ENCODE results near the gene ERP27.

ERP27 gene

DNA sequence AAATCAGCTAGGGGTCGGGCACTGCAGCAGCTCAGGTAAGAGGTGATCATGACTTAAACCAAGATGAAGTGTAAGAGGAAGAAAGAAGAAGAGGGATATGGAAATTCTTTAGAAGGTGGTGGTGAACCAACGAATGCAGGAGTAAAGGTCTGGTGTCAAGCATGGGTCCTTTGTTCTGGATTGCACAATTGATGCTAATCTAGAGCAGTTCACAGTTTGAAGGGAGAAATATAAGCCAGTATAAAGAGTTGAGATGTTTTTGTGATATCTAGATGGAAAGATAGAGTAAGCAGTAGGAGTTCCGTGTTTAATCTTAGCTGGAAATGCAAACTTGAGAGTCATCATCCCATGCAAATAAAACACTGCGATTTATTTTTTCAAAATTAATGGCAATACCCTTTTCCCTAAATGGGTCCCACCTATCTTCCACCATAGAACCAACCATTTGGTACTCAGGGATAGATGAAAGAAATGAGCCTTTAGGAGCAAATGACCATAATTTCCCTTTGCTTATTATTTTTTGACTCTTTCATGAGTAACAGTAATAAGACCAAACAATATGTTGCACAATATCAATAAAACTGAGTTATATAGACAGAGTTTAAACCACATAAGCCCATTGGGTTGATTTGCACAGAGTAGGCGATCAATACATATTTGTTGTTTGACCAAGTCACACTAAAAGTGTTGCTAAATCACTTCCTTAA is 37.7 kb downstream of the ERP27 start:
- no peak for DNase-seq

DNA sequence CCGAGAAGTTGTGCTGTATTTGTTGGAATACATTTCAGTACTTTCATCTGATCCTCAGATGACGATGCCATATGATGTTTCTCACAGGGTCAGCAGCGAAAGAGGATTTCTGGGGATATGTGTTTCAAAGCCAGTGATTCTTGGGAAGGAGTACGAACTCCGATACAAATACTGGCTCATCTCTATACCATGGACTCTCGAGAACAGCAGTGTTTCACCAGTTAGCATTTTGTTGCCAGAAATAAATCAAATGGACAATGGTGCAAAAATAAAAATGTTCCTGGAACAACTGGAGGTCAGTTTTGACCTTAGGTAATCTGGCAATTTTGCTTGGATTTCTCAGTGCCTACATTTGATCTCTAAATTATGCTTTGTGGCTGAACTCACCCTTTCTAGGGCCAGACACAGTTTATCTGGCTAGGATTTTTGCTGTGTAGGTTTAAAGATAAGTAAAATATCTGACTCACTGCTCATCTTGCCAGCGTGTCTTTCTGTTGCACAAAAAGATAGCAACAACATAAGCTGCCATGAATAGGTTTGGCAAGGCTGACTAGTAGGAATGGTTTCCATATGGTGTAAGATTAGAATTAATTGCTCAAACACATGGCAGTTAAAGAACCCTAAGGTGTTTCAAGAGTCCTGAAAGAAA is 41.7 kb downstream of the ERP27 start:
- no peak for DNase-seq

DNA sequence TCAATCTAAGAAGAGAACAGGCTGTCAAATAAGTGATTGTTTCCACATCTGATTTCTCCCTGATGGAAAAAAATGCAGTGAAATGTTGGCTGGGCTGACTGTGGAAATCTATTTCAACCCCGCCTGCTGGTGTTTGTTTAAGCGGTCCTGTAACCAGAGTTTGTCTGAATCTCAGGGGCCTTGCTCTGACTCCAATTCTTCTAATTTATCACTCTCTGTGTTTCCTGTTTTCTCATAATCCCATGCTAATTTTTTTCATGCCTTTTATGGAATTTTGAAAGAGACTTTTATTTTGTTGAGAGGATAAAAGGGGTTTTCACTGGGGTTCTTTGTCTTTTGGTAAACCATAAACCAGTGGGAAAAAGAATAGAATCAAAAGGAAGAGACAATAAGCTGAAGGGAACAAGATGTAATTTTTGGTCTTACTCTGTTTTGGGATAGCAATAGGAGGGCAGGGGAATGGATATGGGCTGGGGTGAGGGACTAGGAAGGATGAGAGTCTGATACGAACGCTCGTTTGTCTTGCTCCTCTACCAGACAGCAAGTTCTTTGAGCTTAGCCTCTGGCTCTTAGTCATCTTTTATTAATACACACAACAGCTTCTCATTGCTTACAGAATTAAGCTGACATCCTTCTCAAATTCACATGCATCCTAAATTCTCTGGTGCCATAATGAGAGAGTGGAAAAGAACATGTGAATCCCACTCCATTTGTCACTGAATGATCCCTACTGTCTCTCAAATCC is 44.7 kb downstream of the ERP27 start:
- no peak for DNase-seq

DNA sequence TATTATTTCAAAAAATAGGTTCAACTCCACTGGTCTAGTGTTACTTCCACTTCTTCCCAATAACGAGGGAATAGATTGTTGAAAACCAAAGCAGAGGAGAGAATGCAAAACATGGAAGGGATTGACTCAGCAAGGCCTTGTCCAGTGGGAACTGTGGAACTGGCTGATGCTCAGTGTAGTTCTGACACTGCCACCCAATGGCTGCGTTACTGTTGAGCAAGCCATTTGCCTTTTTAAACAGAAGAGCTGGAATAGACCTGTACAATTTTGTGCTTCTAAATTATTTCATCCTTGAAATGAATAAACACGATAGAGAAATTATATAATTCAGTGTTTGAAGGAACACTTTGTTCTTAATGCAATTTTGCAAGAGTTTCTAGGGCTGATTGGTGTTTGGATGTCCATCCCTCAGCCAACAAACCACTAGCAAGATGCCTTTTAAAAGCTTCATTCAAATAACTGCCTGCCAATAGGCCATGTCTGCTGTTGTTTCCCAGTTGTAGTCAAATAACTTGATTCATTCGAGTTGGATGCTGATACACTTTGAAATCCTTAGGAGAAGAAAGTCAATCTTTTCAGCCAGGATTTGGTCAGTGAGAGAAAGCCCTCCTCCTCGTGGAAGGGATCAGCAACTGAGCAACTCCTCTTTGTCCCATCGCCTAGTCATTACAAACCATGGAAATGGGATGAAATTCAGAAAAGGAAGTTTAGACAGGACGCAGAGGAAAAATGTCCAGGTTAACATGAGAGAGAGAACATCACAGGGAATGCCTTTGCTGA is 45.4 kb downstream of the ERP27 start:
- DNase-seq, result no peak

DNA sequence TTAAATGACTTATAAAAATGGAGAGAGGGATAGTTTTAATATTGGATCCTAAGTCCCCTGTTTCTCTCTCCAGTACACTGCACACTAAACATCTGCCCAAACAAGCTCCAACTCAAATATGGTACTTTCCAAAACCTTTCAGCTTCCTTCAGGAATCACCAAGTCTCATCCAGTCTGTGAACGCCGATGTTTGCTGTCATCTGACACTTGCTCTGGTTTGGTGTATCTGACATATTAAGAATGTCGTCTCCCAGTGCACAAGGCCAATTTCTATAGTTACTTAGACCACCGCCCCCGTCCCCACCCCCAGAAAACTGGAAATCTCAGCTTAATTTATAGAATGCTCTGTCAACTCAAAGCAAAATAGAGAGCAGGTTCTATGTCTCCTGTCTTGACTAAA is 47.6 kb downstream of the ERP27 start:
- DNase-seq, result no peak

DNA sequence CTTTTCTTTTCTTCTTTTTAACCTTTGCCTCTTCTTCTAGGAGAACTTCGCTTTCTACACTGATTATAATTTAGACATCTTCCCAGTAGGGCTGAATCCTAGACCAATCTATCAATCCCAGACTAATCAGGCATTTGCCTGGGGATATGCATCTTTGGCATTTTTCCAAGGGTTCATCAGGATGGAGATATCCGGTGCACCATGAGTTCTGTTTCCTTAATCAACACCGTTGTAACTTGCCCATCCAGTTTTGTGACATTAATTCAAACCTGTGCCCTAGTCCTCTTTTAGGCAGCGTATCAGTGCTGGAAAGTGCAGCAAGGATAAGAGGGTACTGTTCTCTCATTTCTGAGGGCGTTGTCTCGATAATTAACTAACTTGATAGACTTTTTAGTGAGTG is 52.1 kb downstream of the ERP27 start:
- DNase-seq, result no peak

DNA sequence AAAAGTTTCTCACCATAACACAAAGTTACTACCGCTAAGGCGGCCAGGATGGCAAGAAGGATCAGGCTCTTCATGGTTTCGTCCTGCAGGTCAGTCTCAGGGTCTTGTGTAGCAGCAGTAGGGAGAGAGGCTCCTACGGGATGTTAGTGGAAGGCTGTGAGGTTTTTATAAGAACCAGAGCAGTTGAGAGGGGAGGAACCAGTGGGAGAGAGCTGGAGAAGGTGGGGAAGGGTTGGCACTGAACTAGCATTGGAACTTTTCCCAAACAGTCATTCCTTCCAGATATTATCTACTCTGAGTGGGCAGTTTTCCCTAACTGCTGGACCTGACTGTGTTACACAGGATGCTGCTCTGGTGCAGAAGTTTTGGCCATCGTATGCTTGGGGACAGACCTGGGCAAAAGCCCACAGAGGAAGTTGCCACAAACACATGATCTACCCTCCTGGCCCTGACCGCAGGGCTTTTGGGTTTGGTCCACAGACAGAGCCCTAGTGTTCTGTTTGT is 52.6 kb downstream of the ERP27 start, which contains the start of gene MGP:
TSS of gene MGP (minus strand) at position 137 of the 504 bp plus-strand sequence. CDS start at position 74, 63 bp downstream.
- no peak for DNase-seq

DNA sequence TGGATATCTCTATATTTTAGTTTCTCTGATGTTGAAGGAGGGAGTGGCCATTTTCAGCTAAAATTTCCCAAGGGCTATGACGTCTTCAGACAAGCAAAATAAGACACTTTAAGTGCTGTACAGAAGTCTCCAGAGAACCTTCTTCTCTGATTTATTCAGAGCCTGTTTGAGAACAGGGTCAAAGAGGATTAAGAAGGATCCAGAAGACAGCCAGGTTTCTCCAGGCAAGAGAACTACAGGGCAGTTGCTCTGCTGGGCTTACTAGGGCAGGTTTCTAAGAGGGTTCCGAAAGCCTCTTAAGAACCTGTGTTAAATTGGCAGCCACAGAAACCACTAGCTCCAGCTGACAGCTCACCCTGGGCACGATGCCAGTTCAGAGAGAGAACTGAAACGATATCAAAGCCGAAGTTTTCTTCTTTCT is 53.9 kb downstream of the ERP27 start:
- DNase-seq, result peak; percentile 88

DNA sequence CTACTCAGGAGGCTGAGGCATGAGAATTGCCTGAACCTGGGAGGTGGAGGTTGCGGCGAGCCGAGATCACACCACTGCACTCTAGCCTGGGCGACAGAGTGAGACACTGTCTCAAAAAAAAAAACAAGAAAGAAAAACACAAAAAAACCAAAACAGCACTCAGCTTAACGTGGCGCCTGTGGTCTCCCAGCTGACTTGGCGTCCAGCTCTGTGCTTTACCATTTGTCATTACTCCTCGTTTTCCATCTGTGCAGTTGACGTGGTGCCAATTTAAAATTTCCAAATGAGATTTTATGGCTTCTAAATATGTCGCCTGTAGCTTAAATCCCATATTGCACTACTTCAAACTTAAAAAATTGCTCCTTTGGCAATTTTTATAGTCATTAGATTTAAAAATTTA is 54.7 kb downstream of the ERP27 start:
- no peak for DNase-seq

DNA sequence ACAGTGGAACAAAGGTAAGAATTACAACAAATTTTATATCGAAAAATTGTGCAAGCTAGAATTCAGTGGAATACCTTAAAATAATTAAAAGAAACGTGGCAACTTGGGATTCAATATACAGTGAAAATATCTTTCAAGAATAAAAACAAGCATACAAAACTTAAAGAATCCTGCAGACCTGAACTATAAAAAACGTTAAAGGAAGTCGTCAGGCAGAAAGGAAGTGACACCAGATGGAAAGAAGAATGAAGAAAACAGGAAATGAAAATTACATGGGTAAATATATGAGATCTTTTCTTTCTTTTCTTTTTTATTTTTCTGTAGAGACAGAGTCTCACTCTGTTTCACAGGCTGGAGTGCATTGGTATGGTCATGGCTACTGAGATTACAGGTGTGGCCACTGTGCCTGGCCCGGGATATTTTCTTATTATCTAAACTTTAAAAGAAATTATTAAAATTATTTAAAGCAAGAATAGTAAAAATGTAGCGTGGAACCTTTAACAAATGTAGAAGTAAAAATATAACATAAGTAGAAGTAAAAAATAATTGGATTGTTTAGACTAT is 57.4 kb downstream of the ERP27 start:
- no peak for DNase-seq

DNA sequence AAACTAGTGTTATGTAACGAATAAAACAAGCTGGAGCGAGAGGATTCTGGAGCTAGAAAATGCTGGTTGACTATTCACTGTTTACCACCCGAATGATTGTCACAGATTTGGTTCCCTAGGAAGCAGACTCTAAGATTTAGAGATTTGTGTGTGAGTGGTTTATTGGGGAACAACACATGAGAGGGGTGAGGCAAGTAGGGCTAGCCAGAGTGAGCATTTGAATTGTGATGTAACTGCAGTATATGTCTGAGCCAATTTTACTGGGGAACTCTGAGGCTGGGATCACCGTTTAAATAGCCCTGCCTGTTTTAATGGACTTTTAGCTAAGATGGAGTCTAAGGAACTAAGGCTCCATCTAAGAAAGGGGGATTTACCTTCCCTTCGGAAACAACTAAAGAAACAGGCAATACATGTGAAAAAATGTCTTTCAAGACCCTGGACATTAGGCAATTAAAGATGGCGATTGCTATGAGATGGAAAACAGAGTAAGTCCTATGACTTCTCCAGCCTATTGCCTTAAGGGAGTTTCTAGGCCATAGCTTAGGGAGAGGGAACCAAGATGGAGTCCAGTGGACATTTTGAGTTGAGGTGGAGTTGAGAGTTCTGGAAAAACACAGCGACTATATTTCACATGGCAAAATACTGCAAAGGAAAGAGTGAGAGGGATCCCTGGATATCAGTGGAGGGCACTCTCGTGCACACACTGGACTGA is 59.0 kb downstream of the ERP27 start:
- no peak for DNase-seq

DNA sequence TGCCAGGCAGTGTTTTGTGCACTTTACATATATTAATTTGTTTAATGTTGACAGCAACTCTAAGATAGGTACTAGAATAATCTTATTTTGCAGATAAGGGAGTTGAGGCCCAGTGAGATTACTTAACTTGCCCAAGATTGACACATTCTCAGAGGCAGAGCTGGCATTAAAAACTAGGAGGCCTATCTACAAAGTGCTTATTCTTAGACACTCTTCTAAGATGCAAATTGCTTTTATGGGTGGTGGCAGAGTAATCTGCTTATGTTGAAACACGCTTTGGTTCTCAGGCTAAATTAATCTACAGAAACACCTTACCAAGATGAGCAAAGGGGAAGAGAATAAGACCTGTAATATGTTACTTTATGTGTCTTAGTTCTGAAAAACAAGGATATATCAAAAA is 59.8 kb downstream of the ERP27 start:
- no peak for DNase-seq

DNA sequence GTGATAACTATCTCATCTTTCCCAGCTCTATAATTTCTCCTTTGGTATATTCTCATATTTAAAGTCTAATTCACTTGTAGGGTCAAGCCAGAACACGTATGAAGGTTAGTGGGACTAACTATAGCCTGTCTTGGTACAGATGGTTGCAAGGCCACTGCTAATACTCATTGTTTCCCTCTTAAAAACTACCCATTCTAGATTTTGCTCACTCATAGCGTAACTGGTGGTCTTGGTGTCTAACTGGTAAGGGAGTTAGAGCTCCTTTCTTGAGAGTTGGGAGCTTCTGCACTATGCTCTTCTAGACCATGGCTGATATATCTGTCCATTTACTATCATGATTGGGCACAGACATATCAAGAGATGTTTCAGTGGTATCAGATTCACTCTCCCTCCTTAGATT is 61.5 kb downstream of the ERP27 start:
- DNase-seq, result no peak

DNA sequence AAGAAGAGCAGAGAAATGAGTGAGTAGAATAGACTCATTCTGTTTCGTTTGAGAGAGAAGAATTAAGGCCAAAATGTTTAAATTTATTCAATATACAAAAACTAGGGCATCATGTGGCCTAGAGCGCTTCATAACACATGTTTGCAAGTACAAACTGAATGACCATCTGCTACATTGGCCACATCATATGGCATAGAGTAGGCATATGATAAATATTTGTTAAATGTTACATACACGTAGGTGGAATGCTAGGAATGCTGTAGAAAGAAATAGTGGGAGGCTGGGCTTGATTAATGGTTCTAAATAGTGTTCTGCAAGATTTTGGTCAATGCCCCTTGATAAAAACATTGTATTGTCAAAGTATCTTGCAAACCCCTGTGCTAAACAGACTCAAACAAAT is 63.5 kb downstream of the ERP27 start:
- no peak for DNase-seq

DNA sequence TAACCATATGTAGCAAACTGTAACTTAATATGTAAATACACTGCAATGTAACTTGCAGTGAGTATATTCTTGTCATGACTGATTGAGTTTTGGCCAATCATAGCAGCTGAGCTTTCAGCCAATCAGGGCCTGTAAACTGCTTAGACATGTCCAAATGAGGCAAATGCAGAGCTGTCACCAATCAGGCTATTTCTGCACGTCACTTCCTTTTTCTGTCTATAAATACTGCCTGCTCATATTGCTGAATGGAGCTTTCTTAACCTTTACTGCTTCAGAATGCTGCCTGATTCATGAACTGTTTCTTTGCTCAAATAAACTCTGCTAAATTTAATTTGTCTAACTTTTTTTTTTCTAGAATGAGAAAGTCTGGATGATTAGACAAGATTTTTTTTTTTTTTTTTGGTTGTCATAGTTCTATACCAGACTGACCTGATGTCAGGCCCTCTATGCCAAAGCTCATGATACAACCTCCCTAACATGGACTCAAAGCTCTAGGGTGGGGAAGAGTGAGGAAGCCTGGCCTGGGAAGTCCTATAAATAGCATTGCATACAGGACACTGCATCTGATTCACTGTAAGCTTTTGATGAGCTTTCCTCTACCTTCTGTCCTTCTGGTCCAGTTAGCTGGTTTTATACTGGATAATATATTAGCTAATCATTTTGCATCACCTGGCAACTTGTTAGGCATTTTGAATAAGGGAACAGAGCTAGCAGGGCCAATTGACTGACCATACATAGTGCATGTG is 64.7 kb downstream of the ERP27 start:
- DNase-seq, result no peak

DNA sequence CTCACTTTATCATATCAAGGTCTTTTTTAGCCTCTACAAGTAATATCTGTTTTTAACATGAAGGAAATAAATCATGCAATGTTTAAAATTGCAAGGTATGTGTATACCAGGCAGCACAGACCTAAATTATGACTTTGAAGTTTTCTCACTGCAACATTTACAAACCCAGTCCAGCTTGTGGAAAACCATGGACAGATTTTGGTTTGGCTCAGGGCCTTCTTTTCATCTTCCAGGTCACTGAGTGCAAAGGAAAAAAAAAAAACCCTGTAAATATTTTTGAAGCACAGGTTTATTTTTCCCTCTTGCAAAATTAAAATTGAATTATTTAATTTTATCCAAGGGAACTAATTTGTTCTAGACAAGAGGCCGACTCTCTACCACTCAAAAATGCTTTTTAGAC is 66.5 kb downstream of the ERP27 start:
- DNase-seq, result no peak

DNA sequence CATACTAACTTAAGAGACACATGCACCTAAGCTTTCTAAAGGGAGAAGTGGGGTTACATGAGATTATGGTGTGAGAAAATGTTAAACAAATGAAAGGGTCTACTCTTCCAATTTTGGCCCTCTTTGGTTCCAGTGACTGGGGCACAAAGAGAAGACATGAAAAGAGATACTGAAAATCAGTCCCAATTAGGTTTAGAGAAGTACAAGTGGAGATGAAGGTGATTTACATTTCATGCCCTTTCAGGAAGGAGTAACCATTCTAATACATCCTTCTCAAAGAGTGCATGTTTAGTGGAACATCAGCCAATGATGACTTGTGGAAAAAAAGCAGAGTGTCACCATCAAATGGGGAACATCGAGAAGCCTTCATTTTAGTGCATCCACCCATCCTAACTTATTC is 67.1 kb downstream of the ERP27 start:
- DNase-seq, result no peak

DNA sequence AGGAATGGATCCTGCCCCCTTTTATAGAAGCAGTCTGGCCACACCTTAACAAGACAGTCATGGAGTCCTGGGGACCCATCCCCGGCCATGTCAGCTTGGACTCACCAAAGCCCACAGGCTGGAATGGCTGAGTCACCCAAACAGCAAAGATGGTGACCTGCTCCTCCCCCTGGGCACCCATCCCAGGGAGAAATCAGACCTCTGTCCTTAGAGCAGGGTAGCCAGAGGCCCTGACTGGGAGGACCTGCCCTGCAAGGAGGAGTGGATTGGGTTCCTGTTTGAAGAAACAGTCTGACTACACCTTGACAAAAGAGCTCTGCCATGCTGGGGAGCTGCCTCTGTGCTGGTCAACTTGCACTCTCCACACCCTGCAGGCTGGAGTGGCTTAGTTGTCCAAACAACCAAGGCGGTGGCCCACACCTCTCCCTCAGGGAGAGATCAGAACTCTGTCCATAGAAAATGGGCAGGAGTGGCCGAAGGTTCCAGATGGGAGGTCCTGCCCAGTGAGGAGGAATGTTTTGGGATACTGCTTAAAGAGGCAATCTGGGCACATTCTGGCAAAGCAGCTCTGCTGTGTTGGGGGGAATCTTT is 69.3 kb downstream of the ERP27 start:
- no peak for DNase-seq

Data from activated gamma-delta T cell treated with Interleukin-2 at 50 U/mL for 16 hours (primary cell).